HAP-1 (cell line): Measurements from ENCODE around the gene CYP2A6.
"Not testable (repeated sequence)": the region's sequence is repeated elsewhere in the genome, so short reads cannot be mapped to it uniquely, and the experiment has no call there.

Experiments
- DNase-seq, 2 experiments: peaks; one replicate each; pipeline ENCODE4 v3.0.0-alpha.2; 2016 to 2020; ENCODE audit warnings: low spot score in 2 of 2
- H3K27me3 ChIP-seq: fragments of 250-450 bp; sonication (Bioruptor Pico); 2 replicates; pipeline ENCODE4 v1.5.1; 2020; ENCODE audit warnings: low read depth, mild to moderate bottlenecking, moderate library complexity
- H3K36me3 ChIP-seq: fragments of 250-450 bp; sonication (Bioruptor Pico); replicated peaks from 2 replicates; pipeline ENCODE4 v1.5.1; 2020; ENCODE audit warnings: mild to moderate bottlenecking
- H3K4me1 ChIP-seq: fragments of 250-450 bp; sonication (Bioruptor Pico); 2 replicates; pipeline ENCODE4 v1.5.1; 2020; ENCODE audit warnings: mild to moderate bottlenecking
- H3K4me3 ChIP-seq: fragments of 250-450 bp; sonication (Bioruptor Pico); 2 replicates; pipeline ENCODE4 v1.5.1; 2020; ENCODE audit warnings: mild to moderate bottlenecking, moderate library complexity
- H3K9me3 ChIP-seq: fragments of 250-450 bp; sonication (Bioruptor Pico); 2 replicates; pipeline ENCODE4 v1.5.1; 2020; ENCODE audit warnings: mild to moderate bottlenecking, moderate library complexity
- in situ Hi-C: fragments of 300-500 bp; cut with MboI; formaldehyde crosslinking; loops from 3 replicates; pipeline ENCODE4 v1.14.3; 2020; ENCODE audit warnings: low sequenced_read_pairs, inconsistent platforms, mixed read lengths

CYP2A6 gene

GRCh38 chr19:40867701-40868100, 17.5 kb upstream of the CYP2A6 start:
- no peak for DNase-seq
- H3K4me3 ChIP-seq = no peak overlapping the region
- in situ Hi-C loops = no loop called here
- H3K4me1 ChIP-seq = no peaks in the 10 kb centered on the region
- H3K36me3 ChIP-seq = no peaks in the 10 kb centered on the region
- H3K27me3 ChIP-seq = no peaks in the 10 kb centered on the region
- H3K9me3 ChIP-seq = no peaks in the 10 kb centered on the region

- in situ Hi-C loops, H3K4me1 ChIP-seq: not testable (repeated sequence)
These were observed 14.7 kb upstream of the CYP2A6 start for GRCh38 chr19:40864739-40865496.

GRCh38 chr19:40862785-40863184, 12.5 kb upstream of the CYP2A6 start:
- no peak for DNase-seq
- Histone ChIP-seq H3K4me3 (no peak overlapping the region), H3K9me3 (no peaks in the 10 kb centered on the region), H3K4me1 (no peaks in the 10 kb centered on the region), H3K27me3 (no peaks in the 10 kb centered on the region), H3K36me3 (no peaks in the 10 kb centered on the region)
- in situ Hi-C loops = no loop called here

More at GRCh38 chr19:40864739-40865496, 14.7 kb upstream of the CYP2A6 start:
- DNase-seq, H3K27me3 ChIP-seq, H3K4me3 ChIP-seq, H3K9me3 ChIP-seq, H3K36me3 ChIP-seq: not testable (repeated sequence)

- no peaks in the 10 kb centered on the region for H3K36me3 ChIP-seq
- DNase-seq = no peak
- H3K4me1 ChIP-seq = no peaks in the 10 kb centered on the region
- no peaks in the 10 kb centered on the region for H3K9me3 ChIP-seq
- no peak overlapping the region for H3K4me3 ChIP-seq
- no peaks in the 10 kb centered on the region for H3K27me3 ChIP-seq
- in situ Hi-C loops = no loop called here
These were observed 12.1 kb upstream of the CYP2A6 start for GRCh38 chr19:40862333-40862732.

GRCh38 chr19:40858109-40858508, 7.9 kb upstream of the CYP2A6 start:
- in situ Hi-C loops = no loop called here
- no peaks in the 10 kb centered on the region for H3K4me1 ChIP-seq
- no peaks in the 10 kb centered on the region for H3K36me3 ChIP-seq
- H3K27me3 ChIP-seq = no peaks in the 10 kb centered on the region
- no peaks in the 10 kb centered on the region for H3K9me3 ChIP-seq
- DNase-seq = no peak
- no peak overlapping the region for H3K4me3 ChIP-seq

- in situ Hi-C loops, H3K36me3 ChIP-seq, H3K9me3 ChIP-seq, DNase-seq, H3K4me3 ChIP-seq, H3K4me1 ChIP-seq: not testable (repeated sequence)
- H3K27me3 ChIP-seq = peaks cover 12% of the 10 kb centered on the region
These were observed 2.4 kb upstream of the CYP2A6 start for GRCh38 chr19:40852467-40853152.

GRCh38 chr19:40846722-40847121, 3.5 kb downstream of the CYP2A6 start:
- in situ Hi-C loops, DNase-seq, H3K36me3 ChIP-seq, H3K4me3 ChIP-seq, H3K9me3 ChIP-seq, H3K4me1 ChIP-seq: not testable (repeated sequence)
- H3K27me3 ChIP-seq = peaks cover 12% of the 10 kb centered on the region

- in situ Hi-C loops, DNase-seq, H3K36me3 ChIP-seq, H3K4me1 ChIP-seq, H3K4me3 ChIP-seq, H3K9me3 ChIP-seq, H3K27me3 ChIP-seq: not testable (repeated sequence)
These were observed 6.6 kb downstream of the CYP2A6 start for GRCh38 chr19:40843653-40844052.

- H3K4me3 ChIP-seq, H3K27me3 ChIP-seq, in situ Hi-C loops, H3K9me3 ChIP-seq, H3K4me1 ChIP-seq, DNase-seq, H3K36me3 ChIP-seq: not testable (repeated sequence)
These were observed 7.1 kb downstream of the CYP2A6 start for GRCh38 chr19:40842997-40843652.

GRCh38 chr19:40842012-40842411, 8.2 kb downstream of the CYP2A6 start:
- in situ Hi-C loops = not testable (repeated sequence)

GRCh38 chr19:40838477-40838876, 11.8 kb downstream of the CYP2A6 start:
- H3K9me3 ChIP-seq, in situ Hi-C loops, H3K36me3 ChIP-seq, H3K4me1 ChIP-seq, H3K4me3 ChIP-seq, H3K27me3 ChIP-seq, DNase-seq: not testable (repeated sequence)

More at GRCh38 chr19:40842012-40842411, 8.2 kb downstream of the CYP2A6 start:
- H3K4me3 ChIP-seq, H3K4me1 ChIP-seq, H3K36me3 ChIP-seq, H3K27me3 ChIP-seq, DNase-seq, H3K9me3 ChIP-seq: not testable (repeated sequence)

- no peak for DNase-seq
- H3K36me3 ChIP-seq = no peaks in the 10 kb centered on the region
- H3K9me3 ChIP-seq = no peaks in the 10 kb centered on the region
- no peak overlapping the region for H3K4me3 ChIP-seq
- H3K27me3 ChIP-seq = no peaks in the 10 kb centered on the region
- in situ Hi-C loops = no loop called here
- H3K4me1 ChIP-seq = no peaks in the 10 kb centered on the region
These were observed 13.4 kb downstream of the CYP2A6 start for GRCh38 chr19:40836754-40837429.

- not testable (repeated sequence) for H3K4me3 ChIP-seq, DNase-seq
These were observed 16.3 kb downstream of the CYP2A6 start for GRCh38 chr19:40833728-40834533.

More at GRCh38 chr19:40833728-40834533, 16.3 kb downstream of the CYP2A6 start:
- H3K27me3 ChIP-seq, in situ Hi-C loops, H3K9me3 ChIP-seq, H3K36me3 ChIP-seq, H3K4me1 ChIP-seq: not testable (repeated sequence)
